ENCODE measurements around the gene RFX4.

- TF ChIP-seq CTCF (IDR thresholded peaks at IDR 0.05; ENCODE audit: low read length) (no peak), EZH2 (optimal IDR thresholded peaks at IDR 0.05; ENCODE audit: low read depth, low read length) (no peak), EZH2phosphoT487 (IDR thresholded peaks at IDR 0.05; ENCODE audit: low read length) (no peak)
Observed at GRCh38 chr12:106684497-106684896, 101.7 kb downstream of the RFX4 start.

All from MM.1S (cell line).